Upper lobe of left lung (tissue), 6 donors: ENCODE measurements around the gene CRYBA2. TPM values are rescaled to one million over a fixed set of nuclear protein-coding genes. Genes with fewer than 3 reads are reported as not detected.

Experiments
- ATAC-seq, 2 donors: fragments of 200-7000 bp; cut with Tn5 transposase; one replicate each; pipeline ENCODE4 v1.9.1; 2022; ENCODE audit warnings: mild to moderate bottlenecking in 2 of 2, moderate library complexity in 2 of 2; ENCODE audit not compliant: low FRiP score in 2 of 2
- DNase-seq, 2 donors: peaks; one replicate each; pipeline ENCODE4 v3.0.0-alpha.2; 2019 to 2020
- H3K27ac ChIP-seq, 4 donors: fragments of 200-600 bp; sonication (generic); one replicate each; pipeline ENCODE4 v1.5.1; 2016 to 2019
- H3K27me3 ChIP-seq, 4 donors: fragments of 200-600 bp; sonication (generic); one replicate each; pipeline ENCODE4 v1.5.1; 2017 to 2019
- H3K36me3 ChIP-seq, 4 donors: fragments of 200-600 bp; sonication (generic); one replicate each; pipeline ENCODE4 v1.5.1; 2016 to 2019
- H3K4me1 ChIP-seq, 4 donors: fragments of 200-600 bp; sonication (generic); one replicate each; pipeline ENCODE4 v1.5.1; 2018 to 2019
- H3K4me3 ChIP-seq, 4 donors: fragments of 200-600 bp; sonication (generic); one replicate each; pipeline ENCODE4 v1.5.1; 2017 to 2019; ENCODE audit warnings: mild to moderate bottlenecking in 2 of 4, moderate library complexity in 1 of 4
- H3K9me3 ChIP-seq, 4 donors: fragments of 200-600 bp; sonication (generic); one replicate each; pipeline ENCODE4 v1.5.1; 2018 to 2019
- CTCF ChIP-seq, 6 experiments: fragments of 450-650 bp in 4 of 6; fragments of 200-600 bp in 2 of 6; sonication (generic) in 2 of 6; IDR thresholded peaks; one replicate each; pipeline ENCODE4 v1.5.1; 2016 to 2019; ENCODE audit warnings: antibody characterized with exemption in 6 of 6
- EP300 ChIP-seq, 4 donors: sonication (generic); formaldehyde crosslinking; IDR thresholded peaks; one replicate each; pipeline ENCODE4 v1.5.1; 2017; ENCODE audit warnings: antibody characterized with exemption in 4 of 4, control low read depth in 2 of 4
- POLR2A ChIP-seq, 4 donors: fragments of 450-650 bp; IDR thresholded peaks; one replicate each; pipeline ENCODE4 v1.5.1; 2016 to 2017; ENCODE audit warnings: antibody characterized with exemption in 4 of 4, mild to moderate bottlenecking in 2 of 4
- POLR2AphosphoS5 ChIP-seq, 2 donors: sonication (generic); formaldehyde crosslinking; IDR thresholded peaks; one replicate each; pipeline ENCODE4 v1.5.1; 2017; ENCODE audit warnings: antibody characterized with exemption in 2 of 2
- WGBS, 2 donors: methylation state at CpG; one replicate each; pipeline ENCODE4 v1.1.5; 2017 to 2018; 5-methylcytosine and 5-hydroxymethylcytosine counted together
- total RNA-seq, 6 donors: library from RNA; depleted of rRNA in 4 of 6; stranded (reverse); fragments of >200 nt in 4 of 6; gene quantifications; one replicate each; pipeline versions ENCODE4 v1.1.0 to v1.2.1, GENCODE V29; 2016 to 2021
- donor health status: DM: no; HTN: no; CAD: no; lungs with moderate emphysema.
- donor health status: DM: no; HTN: yes; CAD: no; lungs with severe emphysema.

The CRYBA2 gene
- total RNA-seq, 6 donors from 2014 or later = not detected

GRCh38 chr2:219024059-219024458 lies 30.8 kb upstream of the CRYBA2 start:
- H3K36me3 ChIP-seq = no peaks in the 10 kb centered on the region
- TF ChIP-seq CTCF (IDR thresholded peaks at IDR 0.05) = no peak
- no peak for TF ChIP-seq POLR2AphosphoS5 (IDR thresholded peaks at IDR 0.05)
- no peak for TF ChIP-seq EP300 (IDR thresholded peaks at IDR 0.05)
- no peak for TF ChIP-seq POLR2A (IDR thresholded peaks at IDR 0.05)
- no peaks in the 10 kb centered on the region for H3K27me3 ChIP-seq
- H3K27ac ChIP-seq = no peak overlapping the region
- DNase-seq (no peak), ATAC-seq (no peak)
- peaks cover 0 to 11% (median 0%) of the 10 kb centered on the region in 4 donors for H3K4me1 ChIP-seq
- no peak overlapping the region for H3K4me3 ChIP-seq
- WGBS, 2 donors = 70 to 88% methylated on average over 11 of the region's 11 CpGs
- H3K9me3 ChIP-seq = no peaks in the 10 kb centered on the region

- Histone ChIP-seq H3K36me3 (no peaks in the 10 kb centered on the region), H3K4me3 (no peak overlapping the region), H3K4me1 (peaks cover 0 to 11% (median 0%) of the 10 kb centered on the region in 4 donors), H3K27ac (no peak overlapping the region), H3K27me3 (no peaks in the 10 kb centered on the region), H3K9me3 (no peaks in the 10 kb centered on the region)
- no peak for DNase-seq
- ATAC-seq = no peak
- 73 to 78% methylated on average over 10 to 12 of the region's 12 CpGs for WGBS, 2 donors
- TF ChIP-seq CTCF (IDR thresholded peaks at IDR 0.05) = no peak
- TF ChIP-seq POLR2AphosphoS5 (IDR thresholded peaks at IDR 0.05) = no peak
- no peak for TF ChIP-seq POLR2A (IDR thresholded peaks at IDR 0.05)
Measured at GRCh38 chr2:219023045-219023605, 29.9 kb upstream of the CRYBA2 start.

- ATAC-seq (no peak), DNase-seq (no peak)
- TF ChIP-seq POLR2A (IDR thresholded peaks at IDR 0.05) (no peak), EP300 (IDR thresholded peaks at IDR 0.05) (no peak), POLR2AphosphoS5 (IDR thresholded peaks at IDR 0.05) (no peak), CTCF (IDR thresholded peaks at IDR 0.05) (no peak)
- Histone ChIP-seq H3K9me3 (no peaks in the 10 kb centered on the region), H3K4me1 (peaks cover 0 to 11% (median 0%) of the 10 kb centered on the region in 4 donors), H3K36me3 (no peaks in the 10 kb centered on the region), H3K4me3 (no peak overlapping the region), H3K27me3 (no peaks in the 10 kb centered on the region), H3K27ac (no peak overlapping the region)
- WGBS, 2 donors = 85 to 88% methylated on average over 5 of the region's 5 CpGs
Measured at GRCh38 chr2:219022616-219023015, 29.4 kb upstream of the CRYBA2 start.

- Histone ChIP-seq H3K9me3 (no peaks in the 10 kb centered on the region), H3K4me1 (peaks cover 0 to 11% (median 0%) of the 10 kb centered on the region in 4 donors), H3K4me3 (no peak overlapping the region), H3K27me3 (no peaks in the 10 kb centered on the region), H3K27ac (no peak overlapping the region), H3K36me3 (no peaks in the 10 kb centered on the region)
- ATAC-seq (no peak), DNase-seq (peak in 1 of 2 donors; percentile 52)
- 81 to 88% methylated on average over 7 to 12 of the region's 12 CpGs for WGBS, 2 donors
- TF ChIP-seq POLR2AphosphoS5 (IDR thresholded peaks at IDR 0.05) (no peak), POLR2A (IDR thresholded peaks at IDR 0.05) (no peak), EP300 (IDR thresholded peaks at IDR 0.05) (no peak), CTCF (IDR thresholded peaks at IDR 0.05) (no peak)
Measured at GRCh38 chr2:219022041-219022440, 28.8 kb upstream of the CRYBA2 start.

- WGBS, 2 donors = 72 to 85% methylated on average over 5 to 9 of the region's 9 CpGs
- H3K27me3 ChIP-seq = no peaks in the 10 kb centered on the region
- DNase-seq = peak in 1 of 2 donors; percentile 52
Measured at GRCh38 chr2:219021591-219021990, 28.4 kb upstream of the CRYBA2 start.

More at GRCh38 chr2:219021591-219021990, 28.4 kb upstream of the CRYBA2 start:
- TF ChIP-seq POLR2AphosphoS5 (IDR thresholded peaks at IDR 0.05) (no peak), CTCF (IDR thresholded peaks at IDR 0.05) (no peak), EP300 (IDR thresholded peaks at IDR 0.05) (no peak), POLR2A (IDR thresholded peaks at IDR 0.05) (no peak)
- Histone ChIP-seq H3K4me3 (no peak overlapping the region), H3K9me3 (no peaks in the 10 kb centered on the region), H3K4me1 (peaks cover 0 to 11% (median 0%) of the 10 kb centered on the region in 4 donors), H3K27ac (no peak overlapping the region), H3K36me3 (no peaks in the 10 kb centered on the region)
- peak in 1 of 2 donors; percentile 35 for ATAC-seq
